ENCODE measurements around the gene TRMO.
A peak's percentile ranks its signal among the peaks of the same experiment; 100 is the strongest.

The TRMO gene

DNA sequence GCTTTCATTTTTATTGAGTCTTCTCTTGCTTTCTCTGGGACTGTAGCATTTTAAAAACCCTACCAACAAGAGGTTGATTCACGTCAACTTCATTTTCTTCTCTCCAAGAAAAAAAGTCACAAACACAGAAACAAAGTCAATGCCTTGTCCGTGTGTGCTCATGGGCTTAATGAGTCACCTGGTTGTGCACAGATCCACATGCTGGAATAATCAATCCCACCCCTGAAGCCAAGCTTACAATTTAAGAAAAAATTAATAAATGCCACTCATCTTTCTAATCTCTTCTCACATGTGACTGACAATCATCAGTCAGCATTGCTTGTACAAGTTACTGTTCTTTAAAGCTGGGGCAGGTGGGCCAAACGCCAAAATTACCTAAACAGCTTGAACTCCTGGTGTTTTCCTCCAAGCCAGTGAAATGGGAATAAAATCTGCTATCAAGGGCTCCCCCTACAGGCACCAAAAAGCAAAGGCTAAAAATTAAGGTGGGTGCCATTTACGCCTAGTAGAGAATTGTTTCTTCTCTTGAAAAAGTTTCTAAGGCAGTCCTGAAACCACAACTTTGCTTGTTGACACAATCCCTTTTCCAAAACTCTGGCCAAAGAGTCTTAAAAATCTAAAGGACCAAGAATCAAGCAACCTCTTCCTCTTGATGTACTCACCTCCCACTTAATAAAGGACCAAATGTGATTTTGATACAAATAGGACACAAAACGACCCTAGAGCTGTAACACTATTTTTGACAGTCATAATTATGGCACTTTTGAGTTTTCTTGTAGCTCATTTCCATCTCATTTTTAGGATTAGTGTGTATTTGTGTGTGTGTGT lies 21.3 kb downstream of the TRMO start:
- peaks cover 10 to 15% (median 14%) of the 10 kb centered on the region in 4 experiments for H3K4me1 ChIP-seq (ENCODE audit: control extremely low read depth in 1 of 4, control insufficient read depth in 4 of 4, insufficient read depth in 4 of 4, low read length in 3 of 4)
- peaks cover 0 to 23% (median 11%) of the 10 kb centered on the region in 4 experiments for H3K36me3 ChIP-seq (ENCODE audit: control insufficient read depth in 4 of 4, insufficient read depth in 4 of 4, low read length in 3 of 4)
- H3K9me3 ChIP-seq (ENCODE audit: control extremely low read depth in 1 of 5, control insufficient read depth in 4 of 5, insufficient read depth in 2 of 5, low read depth in 1 of 5, low read length in 4 of 5), result no peaks in the 10 kb centered on the region
- ChIA-PET CTCF (interaction anchor here (0.7 to 9.3 kb wide), 13 partner anchors 9 to 362 kb away, joined by 3 to 72 read pairs (median 5); partner anchors contain the start of gene TRMO), POLR2A (no interaction called here)
- H3K27ac ChIP-seq (ENCODE audit: insufficient read depth in 1 of 2, low read depth in 1 of 2, low read length in 2 of 2, poor library complexity in 1 of 2, severe bottlenecking in 2 of 2), result no peak overlapping the region
- H3K4me3 ChIP-seq (ENCODE audit: control insufficient read depth in 1 of 7, extremely low read depth in 1 of 7, insufficient read depth in 4 of 7, low read depth in 2 of 7, low read length in 6 of 7), result no peak overlapping the region
- WGBS (ENCODE audit: insufficient coverage), result 65% methylated on average over 4 of the region's 5 CpGs
- H3K27me3 ChIP-seq (replicated peaks in 2 of 5; ENCODE audit: control insufficient read depth in 4 of 5, insufficient read depth in 5 of 5, low read length in 4 of 5), result no peaks in the 10 kb centered on the region
- DNase-seq, result peak in 2 of 3 donors; percentile 56 to 66

DNA sequence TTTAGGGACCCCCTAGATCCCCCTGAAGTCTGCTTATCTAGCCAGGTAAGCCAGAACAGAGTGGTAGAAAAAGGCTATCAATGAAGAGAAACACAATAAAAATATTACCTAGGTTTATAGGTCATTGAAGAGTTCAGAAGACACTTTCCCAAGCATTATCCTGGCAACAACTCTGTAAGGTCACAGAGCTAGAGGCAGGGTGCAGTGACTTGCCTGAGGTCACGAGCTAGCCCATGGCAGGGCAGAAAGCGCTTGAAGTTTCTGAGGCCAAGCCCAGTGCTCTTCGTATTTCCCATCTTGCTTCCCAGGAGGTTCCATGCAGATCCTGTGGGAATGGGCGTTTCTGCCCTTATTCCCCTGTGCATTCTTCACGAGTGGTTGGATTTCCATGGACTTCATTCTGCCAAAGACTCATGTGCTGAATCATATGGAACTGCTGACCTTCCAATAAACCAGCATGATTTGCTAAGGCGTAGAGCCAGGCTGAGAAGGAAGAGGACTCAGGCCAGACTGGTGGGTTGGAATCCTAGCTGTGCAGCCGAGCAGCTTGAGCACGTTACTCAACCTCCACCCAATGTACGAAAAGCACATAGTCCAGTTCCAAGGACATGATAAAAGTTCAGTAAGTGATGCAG lies 22.1 kb downstream of the TRMO start:
- POLR2A ChIA-PET, result no interaction called here
- H3K27me3 ChIP-seq (replicated peaks in 2 of 5; ENCODE audit: control insufficient read depth in 4 of 5, insufficient read depth in 5 of 5, low read length in 4 of 5), result no peaks in the 10 kb centered on the region
- peaks cover 4 to 8% (median 7%) of the 10 kb centered on the region in 4 experiments for H3K4me1 ChIP-seq (ENCODE audit: control extremely low read depth in 1 of 4, control insufficient read depth in 4 of 4, insufficient read depth in 4 of 4, low read length in 3 of 4)
- no peak overlapping the region for H3K4me3 ChIP-seq (ENCODE audit: control insufficient read depth in 1 of 7, extremely low read depth in 1 of 7, insufficient read depth in 4 of 7, low read depth in 2 of 7, low read length in 6 of 7)
- no peak for DNase-seq
- no peak overlapping the region for H3K27ac ChIP-seq (ENCODE audit: insufficient read depth in 1 of 2, low read depth in 1 of 2, low read length in 2 of 2, poor library complexity in 1 of 2, severe bottlenecking in 2 of 2)
- H3K9me3 ChIP-seq (ENCODE audit: control extremely low read depth in 1 of 5, control insufficient read depth in 4 of 5, insufficient read depth in 2 of 5, low read depth in 1 of 5, low read length in 4 of 5), result no peaks in the 10 kb centered on the region
- peaks cover 0 to 23% (median 12%) of the 10 kb centered on the region in 4 experiments for H3K36me3 ChIP-seq (ENCODE audit: control insufficient read depth in 4 of 4, insufficient read depth in 4 of 4, low read length in 3 of 4)
- WGBS (ENCODE audit: insufficient coverage), result 100% methylated on average over 9 of the region's 9 CpGs
- CTCF ChIA-PET, result interaction anchor here (0.7 to 9.3 kb wide), 10 partner anchors 10 to 220 kb away, joined by 3 to 72 read pairs (median 5); partner anchors contain the start of gene TRMO

DNA sequence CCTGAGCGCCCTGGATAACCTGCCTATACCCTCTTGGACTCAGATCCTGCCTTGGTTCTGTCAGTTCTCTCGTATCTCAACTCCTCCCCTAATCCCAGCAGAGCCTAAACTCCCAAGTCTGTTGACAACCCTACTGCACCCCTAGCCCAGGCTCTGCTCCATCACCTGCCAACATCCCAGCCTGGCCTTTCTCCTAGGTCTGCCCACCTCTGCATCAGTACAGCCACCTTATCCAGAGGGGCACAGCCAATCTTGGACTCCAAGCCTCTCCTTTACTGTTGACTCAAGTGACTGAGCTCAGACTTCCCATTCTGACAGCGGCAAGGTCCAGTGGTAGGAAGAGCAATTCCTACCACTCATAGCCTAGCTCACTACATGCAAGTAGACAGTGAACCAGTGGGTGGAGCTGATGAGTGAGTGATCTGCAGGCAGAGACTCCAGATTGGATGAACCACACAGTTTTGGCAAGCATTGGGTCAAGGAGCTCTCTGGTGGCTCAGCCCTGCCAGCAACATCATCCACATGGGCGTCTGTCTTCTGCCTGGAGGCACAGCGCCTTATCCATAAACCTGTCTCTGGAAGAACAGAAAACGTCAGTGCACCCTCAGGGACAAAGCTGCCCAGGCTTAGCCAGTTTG lies 26.5 kb downstream of the TRMO start:
- Histone ChIP-seq H3K27ac (ENCODE audit: insufficient read depth in 1 of 2, low read depth in 1 of 2, low read length in 2 of 2, poor library complexity in 1 of 2, severe bottlenecking in 2 of 2) (no peak overlapping the region), H3K27me3 (replicated peaks in 2 of 5; ENCODE audit: control insufficient read depth in 4 of 5, insufficient read depth in 5 of 5, low read length in 4 of 5) (no peaks in the 10 kb centered on the region), H3K4me1 (ENCODE audit: control extremely low read depth in 1 of 4, control insufficient read depth in 4 of 4, insufficient read depth in 4 of 4, low read length in 3 of 4) (no peaks in the 10 kb centered on the region), H3K36me3 (ENCODE audit: control insufficient read depth in 4 of 4, insufficient read depth in 4 of 4, low read length in 3 of 4) (peaks cover 0 to 11% (median 6%) of the 10 kb centered on the region in 4 experiments), H3K4me3 (ENCODE audit: control insufficient read depth in 1 of 7, extremely low read depth in 1 of 7, insufficient read depth in 4 of 7, low read depth in 2 of 7, low read length in 6 of 7) (no peak overlapping the region), H3K9me3 (ENCODE audit: control extremely low read depth in 1 of 5, control insufficient read depth in 4 of 5, insufficient read depth in 2 of 5, low read depth in 1 of 5, low read length in 4 of 5) (peaks cover 0 to 6% (median 2%) of the 10 kb centered on the region in 5 experiments)
- WGBS (ENCODE audit: insufficient coverage), result 98% methylated on average over 5 of the region's 6 CpGs
- DNase-seq, result peak in 2 of 3 donors; percentile 22 to 23
- ChIA-PET CTCF (interaction anchor here (0.9 to 2.2 kb wide), 5 partner anchors 8 to 435 kb away, joined by 3 to 8 read pairs (median 4); partner anchors contain the start of gene TRMO), POLR2A (no interaction called here)

DNA sequence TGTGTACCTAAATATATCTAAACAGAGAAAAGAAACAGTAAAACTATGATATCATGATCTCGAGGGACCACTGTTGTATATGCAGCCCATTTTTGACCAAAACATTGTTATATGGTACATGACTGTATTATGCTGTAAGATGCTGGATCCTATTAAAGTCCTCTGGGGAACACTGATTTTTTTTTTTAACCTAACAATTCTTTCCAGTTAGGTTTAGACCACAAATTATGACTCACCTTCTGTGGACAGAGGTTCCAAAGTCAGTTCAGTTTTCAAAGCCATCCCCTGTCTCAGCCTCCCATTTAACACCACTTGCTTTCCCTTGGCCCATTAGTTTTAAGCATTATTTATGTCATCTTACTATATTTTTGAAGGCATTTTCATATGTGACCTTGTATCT lies 27.1 kb downstream of the TRMO start:
- POLR2A ChIA-PET, result no interaction called here
- DNase-seq, result no peak

DNA sequence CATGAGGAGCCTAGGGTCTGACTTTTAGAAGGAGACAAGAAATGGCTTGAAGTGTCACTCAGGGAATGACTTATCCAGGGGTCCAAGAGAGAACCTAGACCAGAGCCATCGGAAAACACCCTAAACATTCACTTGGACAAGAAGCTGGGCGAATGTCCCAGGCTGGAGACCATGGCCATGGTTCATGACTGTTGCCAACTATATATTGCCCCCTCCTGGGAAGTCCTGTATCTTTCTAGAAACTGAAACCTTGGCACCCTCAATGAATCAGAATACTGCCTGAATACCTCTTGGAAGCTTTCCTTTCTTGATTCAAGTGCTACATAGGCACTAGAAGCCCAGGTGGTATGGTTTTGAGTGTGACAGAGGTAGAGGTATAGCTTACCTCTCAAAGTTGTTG lies 29.9 kb downstream of the TRMO start:
- WGBS (ENCODE audit: insufficient coverage), result 94% methylated on average over 2 of the region's 2 CpGs
- POLR2A ChIA-PET, result interaction anchor here (0.6 kb wide), 1 partner anchor 32 kb away, joined by 3 read pairs; no protein-coding TSS in a partner anchor
- no peak overlapping the region for H3K27ac ChIP-seq (ENCODE audit: insufficient read depth in 1 of 2, low read depth in 1 of 2, low read length in 2 of 2, poor library complexity in 1 of 2, severe bottlenecking in 2 of 2)
- peaks cover 0 to 3% (median 0%) of the 10 kb centered on the region in 4 experiments for H3K36me3 ChIP-seq (ENCODE audit: control insufficient read depth in 4 of 4, insufficient read depth in 4 of 4, low read length in 3 of 4)
- H3K4me3 ChIP-seq (ENCODE audit: control insufficient read depth in 1 of 7, extremely low read depth in 1 of 7, insufficient read depth in 4 of 7, low read depth in 2 of 7, low read length in 6 of 7), result no peak overlapping the region
- no peaks in the 10 kb centered on the region for H3K4me1 ChIP-seq (ENCODE audit: control extremely low read depth in 1 of 4, control insufficient read depth in 4 of 4, insufficient read depth in 4 of 4, low read length in 3 of 4)
- H3K9me3 ChIP-seq (ENCODE audit: control extremely low read depth in 1 of 5, control insufficient read depth in 4 of 5, insufficient read depth in 2 of 5, low read depth in 1 of 5, low read length in 4 of 5), result peaks cover 0 to 6% (median 2%) of the 10 kb centered on the region in 5 experiments
- H3K27me3 ChIP-seq (replicated peaks in 2 of 5; ENCODE audit: control insufficient read depth in 4 of 5, insufficient read depth in 5 of 5, low read length in 4 of 5), result no peaks in the 10 kb centered on the region
- CTCF ChIA-PET, result interaction anchor here (0.8 to 6.2 kb wide), 3 partner anchors 9 to 183 kb away, joined by 3 to 65 read pairs (median 6); no protein-coding TSS in a partner anchor
- DNase-seq, result no peak

More for the DNA sequence above, 27.1 kb downstream of the TRMO start:
- Histone ChIP-seq H3K4me3 (ENCODE audit: control insufficient read depth in 1 of 7, extremely low read depth in 1 of 7, insufficient read depth in 4 of 7, low read depth in 2 of 7, low read length in 6 of 7) (no peak overlapping the region), H3K27ac (ENCODE audit: insufficient read depth in 1 of 2, low read depth in 1 of 2, low read length in 2 of 2, poor library complexity in 1 of 2, severe bottlenecking in 2 of 2) (no peak overlapping the region), H3K9me3 (ENCODE audit: control extremely low read depth in 1 of 5, control insufficient read depth in 4 of 5, insufficient read depth in 2 of 5, low read depth in 1 of 5, low read length in 4 of 5) (peaks cover 0 to 6% (median 2%) of the 10 kb centered on the region in 5 experiments), H3K4me1 (ENCODE audit: control extremely low read depth in 1 of 4, control insufficient read depth in 4 of 4, insufficient read depth in 4 of 4, low read length in 3 of 4) (no peaks in the 10 kb centered on the region), H3K27me3 (replicated peaks in 2 of 5; ENCODE audit: control insufficient read depth in 4 of 5, insufficient read depth in 5 of 5, low read length in 4 of 5) (no peaks in the 10 kb centered on the region), H3K36me3 (ENCODE audit: control insufficient read depth in 4 of 4, insufficient read depth in 4 of 4, low read length in 3 of 4) (peaks cover 0 to 7% (median 4%) of the 10 kb centered on the region in 4 experiments)
- WGBS (ENCODE audit: insufficient coverage), result no CpG with 5 or more reads among the region's 1 CpG
- CTCF ChIA-PET, result interaction anchor here (0.9 to 2.2 kb wide), 4 partner anchors 8 to 434 kb away, joined by 3 to 8 read pairs (median 4); partner anchors contain the start of gene TRMO

DNA sequence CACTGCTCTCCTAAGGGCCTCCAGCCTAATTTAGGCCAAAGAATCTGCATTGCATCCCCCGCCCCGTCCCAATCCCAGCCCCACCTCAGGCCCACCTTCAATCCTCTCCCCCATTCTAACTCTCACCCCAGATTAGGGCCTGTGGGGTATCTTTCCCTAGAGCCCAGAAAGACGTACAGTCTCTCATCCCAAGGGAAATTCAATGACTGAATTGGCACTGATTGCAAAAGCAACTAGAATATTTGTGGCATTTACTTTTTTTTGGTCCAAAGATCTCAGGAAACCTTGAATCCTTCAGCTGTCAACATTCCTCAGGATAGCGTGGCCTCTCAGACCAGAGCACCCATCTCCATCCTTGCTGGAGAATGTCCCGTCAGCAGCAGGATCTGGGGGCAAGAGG lies 30.6 kb downstream of the TRMO start:
- H3K36me3 ChIP-seq (ENCODE audit: control insufficient read depth in 4 of 4, insufficient read depth in 4 of 4, low read length in 3 of 4), result peaks cover 0 to 3% (median 0%) of the 10 kb centered on the region in 4 experiments
- H3K4me1 ChIP-seq (ENCODE audit: control extremely low read depth in 1 of 4, control insufficient read depth in 4 of 4, insufficient read depth in 4 of 4, low read length in 3 of 4), result no peaks in the 10 kb centered on the region
- no peak overlapping the region for H3K4me3 ChIP-seq (ENCODE audit: control insufficient read depth in 1 of 7, extremely low read depth in 1 of 7, insufficient read depth in 4 of 7, low read depth in 2 of 7, low read length in 6 of 7)
- POLR2A ChIA-PET, result no interaction called here
- CTCF ChIA-PET, result interaction anchor here (1.2 to 6.2 kb wide), 2 partner anchors 10 to 14 kb away, joined by 6 to 65 read pairs; no protein-coding TSS in a partner anchor
- no peak for DNase-seq
- 97% methylated on average over 5 of the region's 5 CpGs for WGBS (ENCODE audit: insufficient coverage)
- no peaks in the 10 kb centered on the region for H3K27me3 ChIP-seq (replicated peaks in 2 of 5; ENCODE audit: control insufficient read depth in 4 of 5, insufficient read depth in 5 of 5, low read length in 4 of 5)
- H3K9me3 ChIP-seq (ENCODE audit: control extremely low read depth in 1 of 5, control insufficient read depth in 4 of 5, insufficient read depth in 2 of 5, low read depth in 1 of 5, low read length in 4 of 5), result peaks cover 0 to 6% (median 2%) of the 10 kb centered on the region in 5 experiments
- H3K27ac ChIP-seq (ENCODE audit: insufficient read depth in 1 of 2, low read depth in 1 of 2, low read length in 2 of 2, poor library complexity in 1 of 2, severe bottlenecking in 2 of 2), result no peak overlapping the region

All from common myeloid progenitor, CD34-positive (primary cell).